Activated CD8-positive, alpha-beta T cell treated with anti-CD3 and anti-CD28 coated beads, Interleukin-2, amount 10 ng/mL, durations not matched to agents 7 days and 5 days (primary cell): ENCODE data around the gene FAM227A. TPM values are rescaled to one million over a fixed set of nuclear protein-coding genes. Genes with fewer than 3 reads are reported as not detected.
"Not testable (repeated sequence)": the region's sequence is repeated elsewhere in the genome, so short reads cannot be mapped to it uniquely, and the experiment has no call there.

Experiments used
- ATAC-seq: fragments of 150-1000 bp; cut with Tn5 transposase; one replicate; pipeline ENCODE4 v1.10.0; 2021; ENCODE audit warnings: moderate library complexity
- CTCF ChIA-PET: fragments of 350-600 bp; sonication (Branson Sonifier 250); formaldehyde crosslinking; loops from one replicate; lab custom pipeline; 2021; ENCODE audit warnings: antibody characterized with exemption; lab: Charles Lee
- POLR2A ChIA-PET: fragments of 350-600 bp; sonication (Branson Sonifier 250); formaldehyde crosslinking; loops from one replicate; lab custom pipeline; 2021; ENCODE audit warnings: antibody characterized with exemption; lab: Charles Lee
- DNase-seq: peaks from one replicate; pipeline ENCODE4 v3.0.0-alpha.2; 2020
- H3K27ac Mint-ChIP-seq: one replicate; pipeline ENCODE4 v1.8.0; 2021; ENCODE audit warnings: mild to moderate bottlenecking, mixed read lengths
- H3K27me3 Mint-ChIP-seq: one replicate; pipeline ENCODE4 v1.8.0; 2021; ENCODE audit warnings: low read depth, mixed read lengths
- H3K36me3 Mint-ChIP-seq: one replicate; pipeline ENCODE4 v1.8.0; 2021; ENCODE audit warnings: low read depth, mixed read lengths
- H3K4me1 Mint-ChIP-seq: one replicate; pipeline ENCODE4 v1.8.0; 2021; ENCODE audit warnings: low read depth, mixed read lengths
- H3K4me3 Mint-ChIP-seq: one replicate; pipeline ENCODE4 v1.8.0; 2021; ENCODE audit warnings: mild to moderate bottlenecking, mixed read lengths
- H3K9me3 Mint-ChIP-seq: one replicate; pipeline ENCODE4 v1.8.0; 2022; ENCODE audit warnings: mixed read lengths; ENCODE audit not compliant: insufficient read depth
- total RNA-seq, 2 experiments: library from RNA; stranded (reverse); gene quantifications; one replicate each; pipeline ENCODE4 v1.2.3, GENCODE V29; 2021

Gene FAM227A
- total RNA-seq, 2 experiments from 2014 or later, result 0.87 to 0.89 TPM

GRCh38 chr22:38631724-38632123, 24.5 kb downstream of the FAM227A start:
- DNase-seq (peak; percentile 58), ATAC-seq (peak; percentile 89)
- no peaks in the 10 kb centered on the region for H3K36me3 Mint-ChIP-seq
- H3K4me1 Mint-ChIP-seq, result peaks cover 20% of the 10 kb centered on the region
- H3K4me3 Mint-ChIP-seq, result peak overlapping the region; percentile 29
- POLR2A ChIA-PET, result interaction anchor here (0.6 to 1.4 kb wide), 2 partner anchors 51 to 61 kb away, joined by 3 read pairs; partner anchors contain the start of gene DMC1
- no peaks in the 10 kb centered on the region for H3K9me3 Mint-ChIP-seq
- peak overlapping the region; percentile 57 for H3K27ac Mint-ChIP-seq
- peaks cover 6% of the 10 kb centered on the region for H3K27me3 Mint-ChIP-seq
- CTCF ChIA-PET, result interaction anchor here (1.1 kb wide), 1 partner anchor 579 kb away, joined by 3 read pairs; no protein-coding TSS in a partner anchor

DNA sequence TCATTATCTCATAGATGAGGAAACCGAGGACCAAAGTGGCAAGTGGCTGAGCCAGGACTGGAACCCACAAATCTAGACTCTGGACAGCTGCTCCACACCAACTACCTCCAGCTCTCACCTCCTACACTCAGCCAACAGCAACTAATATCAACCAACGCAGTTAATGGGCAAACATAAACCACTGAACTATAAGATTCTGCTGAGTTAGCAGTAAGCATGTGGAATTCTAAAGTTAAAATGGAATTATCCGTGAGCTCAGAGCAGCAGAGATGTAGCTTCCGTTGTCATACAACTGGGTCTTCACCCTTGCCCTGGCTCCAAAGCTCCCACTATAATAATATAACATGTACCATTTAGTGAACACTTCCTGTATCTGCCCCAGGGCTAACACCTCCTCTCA, 27.1 kb downstream of the FAM227A start:
- Mint-ChIP-seq H3K27ac (no peak overlapping the region), H3K9me3 (no peaks in the 10 kb centered on the region), H3K4me3 (no peak overlapping the region), H3K27me3 (peaks cover 2% of the 10 kb centered on the region), H3K4me1 (peaks cover 20% of the 10 kb centered on the region), H3K36me3 (no peaks in the 10 kb centered on the region)
- POLR2A ChIA-PET, result no interaction called here
- CTCF ChIA-PET, result no interaction called here
- no peak for ATAC-seq
- no peak for DNase-seq

DNA sequence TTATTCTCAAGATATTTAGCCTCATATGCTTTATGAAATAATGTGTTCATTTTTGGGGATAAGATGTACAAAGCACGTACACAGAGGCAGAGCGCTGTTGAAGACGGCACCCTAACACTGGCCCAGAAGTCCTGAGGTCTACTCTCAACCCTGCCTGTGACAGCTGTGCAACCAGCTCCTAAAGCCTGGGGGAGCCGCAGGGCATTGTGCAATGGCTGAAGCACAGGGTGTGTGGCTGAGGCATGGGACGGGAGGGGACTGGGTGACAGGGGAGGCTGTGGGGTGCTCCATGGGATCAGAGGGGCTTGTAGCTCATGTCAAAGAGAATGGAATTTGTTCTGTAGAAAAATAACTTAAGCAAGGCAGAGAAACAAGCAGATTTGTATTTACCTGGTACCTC, 27.7 kb downstream of the FAM227A start:
- ATAC-seq (no peak), DNase-seq (no peak)
- CTCF ChIA-PET, result no interaction called here
- Mint-ChIP-seq H3K36me3 (no peaks in the 10 kb centered on the region), H3K27me3 (peaks cover 2% of the 10 kb centered on the region), H3K4me1 (peaks cover 20% of the 10 kb centered on the region), H3K4me3 (no peak overlapping the region), H3K27ac (no peak overlapping the region), H3K9me3 (no peaks in the 10 kb centered on the region)
- POLR2A ChIA-PET, result no interaction called here

- H3K4me3 Mint-ChIP-seq, result no peak overlapping the region
- no peak overlapping the region for H3K27ac Mint-ChIP-seq
- peaks cover 4% of the 10 kb centered on the region for H3K9me3 Mint-ChIP-seq
- no peak for ATAC-seq
- ChIA-PET CTCF (interaction anchor here (0.9 kb wide), 1 partner anchor 58 kb away, joined by 3 read pairs; the partner anchor contains the start of gene TOMM22), POLR2A (no interaction called here)
- H3K27me3 Mint-ChIP-seq, result peaks cover 4% of the 10 kb centered on the region
- DNase-seq, result no peak
- H3K4me1 Mint-ChIP-seq, result no peaks in the 10 kb centered on the region
- H3K36me3 Mint-ChIP-seq, result no peaks in the 10 kb centered on the region
Measured at GRCh38 chr22:38623351-38623750, 32.8 kb downstream of the FAM227A start.

- no peak overlapping the region for H3K27ac Mint-ChIP-seq
- H3K36me3 Mint-ChIP-seq, result no peaks in the 10 kb centered on the region
- no peak for ATAC-seq
- no peak overlapping the region for H3K4me3 Mint-ChIP-seq
- CTCF ChIA-PET, result no interaction called here
- peaks cover 11% of the 10 kb centered on the region for H3K9me3 Mint-ChIP-seq
- H3K27me3 Mint-ChIP-seq, result peaks cover 4% of the 10 kb centered on the region
- DNase-seq, result no peak
- POLR2A ChIA-PET, result no interaction called here
- no peaks in the 10 kb centered on the region for H3K4me1 Mint-ChIP-seq
Measured at GRCh38 chr22:38618682-38619081, 37.5 kb downstream of the FAM227A start.

- Mint-ChIP-seq H3K4me3 (no peak overlapping the region), H3K4me1 (no peaks in the 10 kb centered on the region), H3K27ac (no peak overlapping the region), H3K9me3 (peaks cover 11% of the 10 kb centered on the region), H3K27me3 (peaks cover 4% of the 10 kb centered on the region), H3K36me3 (no peaks in the 10 kb centered on the region)
- no peak for ATAC-seq
- DNase-seq, result no peak
- ChIA-PET CTCF (no interaction called here), POLR2A (no interaction called here)
Measured at GRCh38 chr22:38618258-38618657, 37.9 kb downstream of the FAM227A start.

DNA sequence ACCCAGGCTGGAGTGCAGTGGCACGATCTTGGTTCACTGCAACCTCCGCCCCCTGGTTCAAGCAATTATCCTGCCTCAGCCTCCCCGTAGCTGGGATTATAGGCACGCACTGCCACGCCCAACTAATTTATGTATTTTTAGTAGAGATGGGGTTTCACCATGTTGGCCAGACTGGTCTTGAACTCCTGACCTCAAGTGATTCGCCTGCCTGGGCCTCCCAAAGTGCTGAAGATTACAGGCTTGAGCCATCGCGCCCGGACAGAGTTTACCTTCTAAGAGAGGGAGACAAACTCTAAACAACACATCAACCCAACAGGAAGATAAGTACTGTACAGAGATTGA, 41.2 kb downstream of the FAM227A start:
- DNase-seq, POLR2A ChIA-PET, H3K27ac Mint-ChIP-seq, H3K27me3 Mint-ChIP-seq, H3K4me1 Mint-ChIP-seq, H3K4me3 Mint-ChIP-seq, CTCF ChIA-PET, ATAC-seq, H3K36me3 Mint-ChIP-seq: not testable (repeated sequence)
- H3K9me3 Mint-ChIP-seq, result peaks cover 11% of the 10 kb centered on the region

DNA sequence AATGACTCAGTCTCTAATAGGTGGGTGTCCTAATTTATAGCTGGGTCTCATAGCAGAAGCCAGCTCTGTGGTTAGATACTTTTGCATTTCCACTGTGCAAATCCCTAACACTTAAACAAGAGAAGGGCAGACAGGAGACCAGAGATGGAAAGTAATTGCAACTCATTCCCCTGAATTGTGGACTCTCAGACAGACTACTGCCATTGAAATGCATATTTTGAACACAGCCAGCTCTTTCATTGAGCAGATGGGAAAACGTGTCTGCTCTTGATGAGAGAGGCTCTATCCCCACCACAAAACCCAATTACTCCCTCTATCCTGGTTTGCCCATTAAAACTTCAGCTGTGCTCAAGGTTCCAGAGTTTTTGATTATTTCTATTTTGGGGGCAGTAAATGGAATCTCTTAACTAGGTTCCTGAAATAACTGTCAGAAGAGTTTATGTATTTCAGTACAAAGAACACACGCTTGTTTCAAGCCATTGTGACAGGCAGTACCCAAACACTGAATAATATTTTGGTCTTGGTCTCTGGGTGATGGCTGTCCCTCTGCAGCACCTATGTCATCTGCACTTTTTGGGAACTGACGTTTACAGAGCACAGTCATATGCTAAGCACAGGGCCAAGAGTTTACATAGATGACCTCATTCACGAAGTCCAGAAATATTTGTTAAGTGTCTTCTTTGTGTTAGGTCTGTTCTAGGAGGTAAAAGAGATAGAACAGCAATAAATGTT, 41.7 kb downstream of the FAM227A start:
- CTCF ChIA-PET, result no interaction called here
- no peaks in the 10 kb centered on the region for H3K36me3 Mint-ChIP-seq
- POLR2A ChIA-PET, result no interaction called here
- H3K9me3 Mint-ChIP-seq, result peaks cover 11% of the 10 kb centered on the region
- no peak overlapping the region for H3K27ac Mint-ChIP-seq
- H3K4me1 Mint-ChIP-seq, result no peaks in the 10 kb centered on the region
- no peak for ATAC-seq
- no peak for DNase-seq
- peaks cover 4% of the 10 kb centered on the region for H3K27me3 Mint-ChIP-seq
- H3K4me3 Mint-ChIP-seq, result no peak overlapping the region

- ChIA-PET CTCF (interaction anchor here (1.5 kb wide), 1 partner anchor 42 kb away, joined by 4 read pairs; no protein-coding TSS in a partner anchor), POLR2A (no interaction called here)
- H3K36me3 Mint-ChIP-seq, result no peaks in the 10 kb centered on the region
- H3K27me3 Mint-ChIP-seq, result peaks cover 3% of the 10 kb centered on the region
- peaks cover 9% of the 10 kb centered on the region for H3K9me3 Mint-ChIP-seq
- no peak for ATAC-seq
- no peak for DNase-seq
- no peaks in the 10 kb centered on the region for H3K4me1 Mint-ChIP-seq
- H3K27ac Mint-ChIP-seq, result no peak overlapping the region
- H3K4me3 Mint-ChIP-seq, result no peak overlapping the region
Measured at GRCh38 chr22:38613588-38613987, 42.6 kb downstream of the FAM227A start.

GRCh38 chr22:38612217-38613006, 43.8 kb downstream of the FAM227A start:
- no peak overlapping the region for H3K4me3 Mint-ChIP-seq
- ChIA-PET CTCF (interaction anchor here (1.5 kb wide), 1 partner anchor 40 kb away, joined by 4 read pairs; no protein-coding TSS in a partner anchor), POLR2A (no interaction called here)
- H3K4me1 Mint-ChIP-seq, result no peaks in the 10 kb centered on the region
- no peak overlapping the region for H3K27ac Mint-ChIP-seq
- H3K27me3 Mint-ChIP-seq, result peaks cover 3% of the 10 kb centered on the region
- ATAC-seq (no peak), DNase-seq (no peak)
- H3K9me3 Mint-ChIP-seq, result no peaks in the 10 kb centered on the region
- no peaks in the 10 kb centered on the region for H3K36me3 Mint-ChIP-seq

GRCh38 chr22:38611559-38611958, 44.6 kb downstream of the FAM227A start:
- Mint-ChIP-seq H3K36me3 (no peaks in the 10 kb centered on the region), H3K27ac (no peak overlapping the region), H3K9me3 (no peaks in the 10 kb centered on the region), H3K27me3 (peaks cover 3% of the 10 kb centered on the region), H3K4me1 (no peaks in the 10 kb centered on the region), H3K4me3 (no peak overlapping the region)
- no peak for ATAC-seq
- POLR2A ChIA-PET, result no interaction called here
- DNase-seq, result no peak
- CTCF ChIA-PET, result no interaction called here

DNA sequence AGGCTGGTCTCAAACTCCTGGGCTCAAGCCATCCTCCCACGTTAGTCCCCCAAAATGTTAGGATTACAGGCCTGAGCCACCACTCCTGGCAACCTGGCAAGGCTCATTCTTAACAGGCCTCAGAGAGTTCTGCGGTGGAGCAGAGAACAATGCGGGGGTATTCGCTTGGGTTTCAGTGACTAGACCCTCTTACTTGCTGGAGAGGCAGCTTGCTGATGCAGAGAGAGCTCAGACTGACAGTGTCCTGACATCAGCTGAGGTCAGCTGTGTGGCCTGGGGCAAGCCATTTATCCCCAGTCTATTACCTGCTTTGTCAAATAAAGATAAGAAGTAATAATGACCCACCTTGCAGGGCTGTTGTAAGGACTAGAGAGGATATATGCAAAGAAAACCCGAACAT, 46.0 kb downstream of the FAM227A start:
- CTCF ChIA-PET, result no interaction called here
- Mint-ChIP-seq H3K9me3 (no peaks in the 10 kb centered on the region), H3K36me3 (no peaks in the 10 kb centered on the region), H3K27ac (no peak overlapping the region), H3K4me3 (no peak overlapping the region), H3K27me3 (peaks cover 4% of the 10 kb centered on the region), H3K4me1 (no peaks in the 10 kb centered on the region)
- ATAC-seq (no peak), DNase-seq (no peak)
- POLR2A ChIA-PET, result no interaction called here
